Inferior parietal cortex (tissue), 1 donor: ENCODE results near the gene TJAP1.

ENCODE experiments used
- DNase-seq: peaks from one replicate; pipeline ENCODE4 v3.0.0-alpha.2; 2016; ENCODE audit errors: extremely low spot score

The TJAP1 gene

DNA sequence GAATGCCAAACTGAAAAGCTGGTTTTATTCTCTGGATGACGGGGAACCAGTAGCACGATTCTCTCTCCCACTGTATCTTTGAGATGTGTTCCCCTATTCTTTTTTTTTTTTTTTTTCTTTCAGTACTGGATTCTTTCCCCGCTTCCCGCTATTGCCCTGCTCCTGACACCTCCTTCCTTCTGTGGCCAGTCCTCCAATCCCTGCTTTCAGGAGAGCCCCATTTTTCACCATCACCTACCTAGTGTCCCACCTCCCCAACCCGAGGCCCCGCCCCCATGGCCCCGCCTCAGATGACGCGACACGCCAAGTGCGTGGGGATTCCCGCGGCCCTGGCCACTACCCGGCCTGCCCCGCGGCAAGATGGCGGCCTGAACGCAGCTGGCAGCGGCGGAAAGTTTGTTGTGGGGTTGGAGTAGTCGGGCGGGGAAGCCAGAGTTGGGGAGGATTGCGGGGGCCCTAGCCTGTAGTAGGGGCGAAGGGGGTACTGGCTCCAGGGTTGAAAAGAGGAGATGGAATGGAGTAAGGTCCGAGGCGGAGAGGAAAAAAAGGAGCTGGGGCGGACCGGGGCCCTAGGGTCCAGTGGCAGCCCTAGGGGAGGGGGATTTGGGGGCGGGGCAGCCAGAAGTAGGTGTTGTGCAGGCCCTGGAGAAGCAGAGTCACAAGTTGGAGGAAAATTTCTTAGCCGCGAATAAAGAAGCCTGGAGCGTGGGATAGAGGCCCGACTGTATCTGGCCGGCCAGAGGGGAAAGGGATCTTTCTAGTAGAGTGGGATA lies at the start of gene TJAP1:
Gene TJAP1 (plus strand): TSS at position 336 of the 773 bp plus-strand sequence. CDS start 21,432 bp downstream, outside the sequence.
- DNase-seq = peak; percentile 80

- no peak for DNase-seq
Measured at GRCh38 chr6:43428112-43428570, 49.2 kb upstream of the TJAP1 start.

DNA sequence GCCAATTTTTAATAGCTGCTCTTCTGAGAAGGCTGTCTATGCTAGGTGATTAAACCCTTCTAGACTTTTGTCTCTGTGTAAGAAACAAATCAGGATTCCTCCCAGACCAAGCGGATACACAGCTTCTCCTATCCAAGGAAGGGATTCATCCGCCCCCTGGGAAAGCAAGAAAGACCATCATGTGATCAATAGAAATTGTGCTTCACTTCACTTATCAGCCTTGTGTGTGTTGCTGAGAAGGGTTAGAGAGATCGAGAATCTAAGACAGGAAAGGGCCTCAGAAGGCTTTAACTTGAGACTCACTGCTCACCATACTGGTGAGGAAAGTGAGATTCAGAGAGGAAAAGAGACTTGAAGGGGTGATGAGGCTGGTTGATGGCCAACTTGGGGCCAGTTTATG lies 48.5 kb upstream of the TJAP1 start:
- DNase-seq = peak; percentile 7

DNA sequence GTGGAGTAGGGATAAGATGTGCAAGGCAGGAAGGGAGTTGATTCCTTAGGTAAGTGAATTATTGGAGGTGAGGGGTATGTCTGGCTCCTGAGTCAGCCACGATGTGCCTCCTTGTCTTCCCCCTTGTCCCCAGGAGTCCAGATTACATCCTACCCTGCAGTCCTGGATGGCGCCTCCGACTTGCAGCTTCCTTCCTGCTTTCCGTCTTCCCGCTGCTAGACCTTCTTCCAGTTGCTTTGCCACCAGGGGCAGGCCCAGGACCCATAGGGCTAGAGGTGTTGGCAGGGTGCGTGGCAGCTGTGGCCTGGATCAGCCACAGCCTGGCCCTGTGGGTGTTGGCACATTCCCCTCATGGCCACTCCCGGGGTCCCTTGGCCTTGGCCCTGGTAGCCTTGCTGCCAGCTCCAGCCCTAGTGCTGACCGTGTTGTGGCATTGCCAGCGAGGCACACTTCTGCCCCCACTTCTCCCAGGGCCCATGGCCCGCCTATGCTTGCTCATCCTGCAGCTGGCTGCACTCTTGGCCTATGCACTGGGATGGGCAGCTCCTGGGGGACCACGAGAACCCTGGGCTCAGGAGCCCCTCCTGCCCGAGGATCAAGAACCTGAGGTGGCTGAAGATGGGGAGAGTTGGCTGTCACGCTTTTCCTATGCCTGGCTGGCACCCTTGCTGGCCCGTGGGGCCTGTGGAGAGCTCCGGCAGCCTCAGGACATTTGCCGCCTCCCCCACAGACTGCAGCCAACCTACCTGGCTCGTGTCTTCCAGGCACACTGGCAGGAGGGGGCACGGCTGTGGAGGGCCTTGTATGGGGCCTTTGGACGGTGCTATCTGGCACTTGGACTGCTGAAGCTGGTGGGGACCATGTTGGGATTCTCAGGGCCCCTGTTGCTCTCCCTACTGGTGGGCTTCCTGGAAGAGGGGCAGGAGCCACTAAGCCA lies 45.1 kb upstream of the TJAP1 start:
- DNase-seq = no peak

DNA sequence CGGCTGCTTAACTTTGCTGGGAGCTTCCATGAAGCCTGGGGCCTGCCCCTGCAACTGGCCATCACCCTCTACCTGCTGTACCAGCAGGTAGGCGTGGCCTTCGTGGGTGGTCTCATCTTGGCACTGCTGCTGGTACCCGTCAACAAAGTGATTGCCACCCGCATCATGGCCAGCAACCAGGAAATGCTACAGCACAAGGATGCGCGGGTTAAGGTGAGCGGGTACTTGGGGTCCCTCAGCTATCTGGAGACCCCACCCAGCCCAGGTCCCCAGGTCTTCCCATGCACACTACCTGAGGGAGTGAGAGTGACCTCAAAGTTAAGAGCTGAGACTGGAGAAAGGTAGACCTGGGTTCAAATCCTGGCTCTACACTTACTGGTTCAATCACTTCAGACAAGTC lies 44.2 kb upstream of the TJAP1 start:
- no peak for DNase-seq

GRCh38 chr6:43434001-43434840 lies 43.1 kb upstream of the TJAP1 start:
- no peak for DNase-seq

DNA sequence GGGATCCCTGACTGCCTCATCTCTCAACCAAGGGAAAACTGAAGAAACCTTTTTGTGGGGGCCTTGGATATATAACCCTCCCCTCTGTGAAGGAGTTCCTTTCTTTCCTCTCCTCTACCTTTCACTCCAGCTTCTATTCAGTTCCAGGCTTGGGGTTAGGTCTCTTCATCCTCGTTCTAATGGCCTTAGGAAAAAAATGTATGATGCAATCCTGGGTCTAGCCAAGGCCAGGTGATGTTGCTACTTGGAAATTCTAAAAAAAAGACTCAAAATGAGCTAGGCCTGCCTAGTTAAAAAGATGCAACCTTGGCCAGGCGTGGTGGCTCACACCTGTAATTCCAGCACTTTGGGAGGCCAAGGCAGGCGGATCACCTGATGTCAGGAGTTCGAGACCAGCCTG lies 42.4 kb upstream of the TJAP1 start:
- no peak for DNase-seq

GRCh38 chr6:43435682-43436437 lies 41.5 kb upstream of the TJAP1 start:
- DNase-seq = no peak

GRCh38 chr6:43436577-43437282 lies 40.6 kb upstream of the TJAP1 start:
- no peak for DNase-seq

GRCh38 chr6:43437700-43438099 lies 39.7 kb upstream of the TJAP1 start:
- no peak for DNase-seq

DNA sequence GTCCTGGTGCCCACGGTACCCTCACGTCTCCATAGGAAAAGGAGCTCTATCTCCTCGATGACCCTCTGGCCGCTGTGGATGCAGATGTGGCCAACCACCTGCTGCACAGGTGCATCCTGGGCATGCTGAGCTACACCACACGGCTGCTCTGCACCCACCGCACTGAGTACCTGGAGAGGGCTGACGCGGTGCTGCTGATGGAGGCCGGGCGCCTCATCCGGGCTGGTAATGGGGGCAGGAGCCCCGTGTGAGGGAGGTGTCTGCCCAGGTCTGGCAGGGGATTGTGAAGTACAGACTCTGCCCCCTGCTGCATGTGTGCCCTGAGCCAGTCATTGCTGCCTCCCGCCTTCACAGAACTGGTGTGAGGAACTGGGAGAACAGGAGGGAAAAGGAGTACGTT lies 34.4 kb upstream of the TJAP1 start:
- no peak for DNase-seq

DNA sequence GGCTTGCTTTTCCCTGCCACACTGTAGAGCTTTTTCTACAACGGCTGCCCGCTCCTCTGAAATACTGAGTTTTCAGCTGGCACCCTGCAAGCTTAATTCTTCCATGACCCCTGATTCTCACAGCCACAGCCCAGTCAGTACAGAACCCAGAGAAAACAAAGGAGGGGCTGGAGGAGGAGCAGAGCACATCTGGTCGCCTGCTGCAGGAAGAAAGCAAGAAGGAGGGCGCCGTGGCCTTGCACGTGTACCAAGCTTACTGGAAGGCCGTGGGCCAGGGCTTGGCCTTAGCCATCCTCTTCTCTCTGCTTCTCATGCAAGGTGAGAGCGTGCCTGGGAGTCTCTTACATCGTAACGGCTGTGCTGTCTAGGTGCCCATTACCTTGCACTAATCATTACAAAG lies 33.3 kb upstream of the TJAP1 start:
- no peak for DNase-seq

GRCh38 chr6:43444582-43444981 lies 32.8 kb upstream of the TJAP1 start:
- DNase-seq = no peak

GRCh38 chr6:43445576-43445975 lies 31.8 kb upstream of the TJAP1 start:
- DNase-seq = no peak

- no peak for DNase-seq
Measured at GRCh38 chr6:43447604-43448003, 29.8 kb upstream of the TJAP1 start.

DNA sequence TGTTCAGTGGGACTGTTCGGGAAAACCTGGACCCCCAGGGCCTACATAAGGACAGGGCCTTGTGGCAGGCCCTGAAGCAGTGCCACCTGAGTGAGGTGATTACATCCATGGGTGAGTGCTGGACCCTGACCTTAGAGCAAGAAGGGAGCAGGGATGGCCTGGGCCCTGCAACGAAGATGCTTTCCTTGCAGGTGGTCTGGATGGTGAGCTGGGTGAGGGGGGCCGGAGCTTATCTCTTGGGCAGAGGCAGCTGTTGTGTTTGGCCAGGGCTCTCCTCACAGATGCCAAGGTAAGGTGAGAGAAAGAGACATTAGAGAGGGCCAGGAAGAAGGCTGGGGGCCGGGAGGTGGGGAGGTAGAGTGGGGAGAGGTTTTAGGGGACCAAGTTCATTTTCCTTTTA lies 28.5 kb upstream of the TJAP1 start:
- no peak for DNase-seq

DNA sequence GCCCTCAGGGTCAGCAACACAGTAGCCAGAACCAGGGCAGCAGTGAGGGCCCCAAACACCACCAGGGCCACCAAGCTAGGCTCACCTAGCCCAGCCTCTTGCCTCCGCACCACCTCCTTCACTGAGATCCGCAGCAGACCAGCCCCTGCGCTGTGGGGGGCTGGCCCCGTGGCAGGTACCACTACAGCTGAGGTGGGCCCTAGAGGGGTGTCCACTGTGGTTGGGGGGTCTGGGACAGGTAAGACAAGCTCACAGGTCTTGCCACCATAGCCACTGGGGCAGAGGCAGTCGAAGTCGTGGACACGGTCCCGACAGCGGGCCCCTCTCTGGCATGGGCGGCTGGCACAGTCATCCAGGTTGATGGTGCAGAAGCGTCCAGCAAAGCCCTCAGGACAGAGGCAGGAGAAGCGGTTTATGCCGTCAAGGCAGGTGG lies 26.7 kb upstream of the TJAP1 start:
- DNase-seq = no peak

DNA sequence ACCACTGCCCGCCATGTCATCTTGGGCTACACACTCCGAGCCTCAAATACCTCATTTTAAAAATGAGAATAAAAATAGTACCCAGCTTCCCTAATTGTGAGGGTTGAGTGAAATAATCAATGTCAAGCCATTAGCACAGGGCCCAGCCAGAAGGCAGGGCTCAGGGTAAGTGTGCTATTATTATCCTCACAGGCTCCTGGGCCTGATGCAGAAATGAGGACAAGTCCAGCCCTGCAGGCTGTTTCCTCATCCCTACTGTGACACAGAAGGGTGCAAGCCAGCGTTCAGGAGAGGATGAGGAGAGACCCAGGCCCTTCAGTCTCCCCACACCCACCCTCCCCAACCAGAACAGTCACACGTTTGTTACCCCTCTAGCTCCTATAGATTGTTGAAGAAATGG lies 26.0 kb upstream of the TJAP1 start:
- no peak for DNase-seq

DNA sequence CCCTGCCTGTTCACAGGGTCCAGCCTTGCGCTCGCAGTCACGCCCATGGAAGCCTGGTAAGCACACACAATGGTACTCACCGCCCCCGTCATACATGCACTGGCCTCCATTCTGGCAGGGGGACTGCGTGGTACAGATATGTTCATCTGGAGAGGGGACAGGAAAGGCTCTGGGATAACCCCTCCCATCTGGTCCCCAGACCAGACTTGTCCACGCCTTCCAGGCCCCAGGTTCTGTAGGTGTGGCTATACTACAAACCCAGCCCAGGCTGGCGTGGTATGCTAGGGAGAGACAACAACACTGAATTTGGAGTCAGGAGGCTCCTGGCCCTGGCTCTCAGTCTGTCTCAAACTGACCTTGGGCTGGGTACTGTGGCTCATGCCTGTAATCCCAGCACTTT lies 25.4 kb upstream of the TJAP1 start:
- no peak for DNase-seq

GRCh38 chr6:43452896-43453295 lies 24.5 kb upstream of the TJAP1 start:
- DNase-seq = no peak
